ENCODE data around the gene LHFPL3.

GRCh38 chr7:104627516-104627915 lies 299.1 kb downstream of the LHFPL3 start:
- TF ChIP-seq REST (IDR thresholded peaks at IDR 0.05; ENCODE audit: low read depth) (peak; percentile 91), RAD21 (IDR thresholded peaks at IDR 0.05; ENCODE audit: low read depth) (no peak), TAF1 (IDR thresholded peaks at IDR 0.05; ENCODE audit: low read depth) (no peak), EGR1 (IDR thresholded peaks at IDR 0.05) (no peak), NFIC (IDR thresholded peaks at IDR 0.05) (no peak), FOXM1 (IDR thresholded peaks at IDR 0.05; ENCODE audit: borderline replicate concordance, low read depth) (no peak), EP300 (IDR thresholded peaks at IDR 0.05; ENCODE audit: borderline replicate concordance) (no peak), CEBPB (IDR thresholded peaks at IDR 0.05) (no peak), YY1 (IDR thresholded peaks at IDR 0.05; ENCODE audit: low read depth) (no peak), CREB1 (IDR thresholded peaks at IDR 0.05; ENCODE audit: low read depth) (no peak)

Data from Ishikawa (cell line).